Thoracic aorta (tissue), 2 donors: Measurements from ENCODE around the gene CCDC194. TPM values are rescaled to one million over a fixed set of nuclear protein-coding genes. Genes with fewer than 3 reads are reported as not detected.

Experiments
- ATAC-seq: fragments of 150-250 bp; one replicate; pipeline ENCODE4 v1.8.0; 2017; ENCODE audit warnings: low read depth; ENCODE audit not compliant: insufficient number of reproducible peaks, low FRiP score
- DNase-seq: peaks from one replicate; pipeline ENCODE4 v3.0.0-alpha.2; 2020; ENCODE audit warnings: low spot score
- H3K27ac ChIP-seq, 2 donors: fragments of 200-600 bp; sonication (generic); 1 replicate in 1 of 2; 2 replicates in 1 of 2; pipeline ENCODE4 v1.5.1; 2016; ENCODE audit warnings: mild to moderate bottlenecking in 2 of 2, moderate library complexity in 2 of 2
- H3K27me3 ChIP-seq: fragments of 200-600 bp; sonication (generic); replicated peaks from 2 replicates; pipeline ENCODE4 v1.6.0; 2016; ENCODE audit warnings: mild to moderate bottlenecking; ENCODE audit not compliant: insufficient read depth
- H3K36me3 ChIP-seq: fragments of 200-600 bp; sonication (generic); one replicate; pipeline ENCODE4 v1.5.1; 2016
- H3K4me1 ChIP-seq, 2 donors: fragments of 200-600 bp; sonication (generic); 1 replicate in 1 of 2; 2 replicates in 1 of 2; pipeline versions ENCODE4 v1.5.1 to v1.6.0; 2016; ENCODE audit warnings: low read depth in 2 of 2, mild to moderate bottlenecking in 1 of 2; ENCODE audit not compliant: control insufficient read depth in 1 of 2
- H3K4me3 ChIP-seq: fragments of 200-600 bp; sonication (generic); 2 replicates; pipeline ENCODE4 v1.5.1; 2016; ENCODE audit warnings: mild to moderate bottlenecking
- H3K9me3 ChIP-seq: fragments of 200-600 bp; sonication (generic); 2 replicates; pipeline ENCODE4 v1.5.1; 2016
- CTCF ChIP-seq: fragments of 200-600 bp; sonication (generic); IDR thresholded peaks from one replicate; pipeline ENCODE4 v1.5.1; 2019; ENCODE audit warnings: antibody characterized with exemption
- total RNA-seq, 2 donors: library from RNA; depleted of rRNA; stranded (reverse); fragments of >200 nt; gene quantifications; one replicate each; pipeline versions ENCODE4 v1.1.0 to v1.2.3, GENCODE V29; 2016

Gene CCDC194
- total RNA-seq, 2 donors from 2014 or later: not detected

DNA sequence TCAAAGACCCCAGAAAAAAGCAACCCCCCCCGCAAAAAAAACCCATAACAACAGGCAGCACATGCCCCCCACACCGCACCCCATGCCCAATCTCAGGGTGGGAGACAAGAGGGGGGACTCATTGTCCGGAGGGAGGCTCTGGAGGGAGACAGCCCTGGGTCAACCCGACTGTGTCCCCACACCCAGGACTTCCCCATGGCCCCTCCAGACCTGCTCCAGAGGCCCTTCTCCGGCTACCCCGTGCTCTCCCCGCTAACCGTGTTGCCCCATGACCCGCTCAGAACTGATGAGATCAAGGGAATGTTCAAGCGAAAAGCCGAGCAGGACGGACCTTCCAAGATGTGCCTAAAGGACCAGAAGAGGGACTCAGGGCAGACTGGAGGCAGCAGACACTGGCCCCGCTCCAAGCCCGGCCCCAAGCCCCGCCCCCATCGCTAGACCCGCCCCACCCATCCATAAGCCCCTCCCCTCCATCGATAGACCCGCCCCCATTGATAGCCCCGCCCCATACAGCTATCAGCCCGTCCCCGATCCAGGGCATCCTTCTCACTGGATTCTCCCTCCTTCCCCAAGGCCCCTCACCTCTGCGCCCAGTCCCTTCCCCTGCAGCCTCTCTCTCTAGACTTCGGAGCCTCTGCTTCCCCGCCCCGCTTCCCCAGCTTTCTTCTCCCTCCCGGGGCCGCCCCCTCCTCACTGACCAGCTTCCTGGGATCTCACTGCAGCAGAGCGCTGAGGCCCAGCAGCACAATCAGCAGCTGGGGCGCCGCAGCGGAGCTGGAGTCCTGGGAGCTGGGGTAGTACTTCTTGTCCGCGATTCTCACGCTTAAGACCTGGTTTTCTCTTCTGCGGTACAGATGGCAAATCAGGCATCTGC lies 9.2 kb upstream of the CCDC194 start:
- H3K9me3 ChIP-seq: no peaks in the 10 kb centered on the region
- H3K27me3 ChIP-seq: no peaks in the 10 kb centered on the region
- no peak for TF ChIP-seq CTCF
- peaks cover 22 to 35% of the 10 kb centered on the region in 2 donors for H3K4me1 ChIP-seq
- no peaks in the 10 kb centered on the region for H3K36me3 ChIP-seq
- no peak overlapping the region for H3K27ac ChIP-seq
- no peak for ATAC-seq
- peak overlapping the region; percentile 70 for H3K4me3 ChIP-seq
- no peak for DNase-seq

GRCh38 chr19:17401628-17402027 lies 7.6 kb upstream of the CCDC194 start:
- no peak for ATAC-seq
- TF ChIP-seq CTCF: no peak

GRCh38 chr19:17398902-17399527 lies 5.0 kb upstream of the CCDC194 start:
- Histone ChIP-seq H3K27ac (no peak overlapping the region), H3K4me1 (peaks cover 1 to 6% of the 10 kb centered on the region in 2 donors), H3K36me3 (no peaks in the 10 kb centered on the region), H3K4me3 (no peak overlapping the region), H3K27me3 (no peaks in the 10 kb centered on the region), H3K9me3 (no peaks in the 10 kb centered on the region)
- no peak for TF ChIP-seq CTCF
- DNase-seq: no peak
- no peak for ATAC-seq

More at GRCh38 chr19:17401628-17402027, 7.6 kb upstream of the CCDC194 start:
- Histone ChIP-seq H3K9me3 (no peaks in the 10 kb centered on the region), H3K27me3 (no peaks in the 10 kb centered on the region), H3K4me1 (peaks cover 15 to 30% of the 10 kb centered on the region in 2 donors), H3K27ac (no peak overlapping the region), H3K36me3 (no peaks in the 10 kb centered on the region), H3K4me3 (no peak overlapping the region)
- DNase-seq: no peak

GRCh38 chr19:17394891-17395415 lies 957 bp upstream of the CCDC194 start:
- H3K4me1 ChIP-seq: peaks cover 3 to 13% of the 10 kb centered on the region in 2 donors
- no peak overlapping the region for H3K27ac ChIP-seq
- no peaks in the 10 kb centered on the region for H3K36me3 ChIP-seq
- ATAC-seq (no peak), DNase-seq (no peak)
- H3K9me3 ChIP-seq: no peaks in the 10 kb centered on the region
- TF ChIP-seq CTCF: peak; percentile 54
- no peaks in the 10 kb centered on the region for H3K27me3 ChIP-seq
- no peak overlapping the region for H3K4me3 ChIP-seq

DNA sequence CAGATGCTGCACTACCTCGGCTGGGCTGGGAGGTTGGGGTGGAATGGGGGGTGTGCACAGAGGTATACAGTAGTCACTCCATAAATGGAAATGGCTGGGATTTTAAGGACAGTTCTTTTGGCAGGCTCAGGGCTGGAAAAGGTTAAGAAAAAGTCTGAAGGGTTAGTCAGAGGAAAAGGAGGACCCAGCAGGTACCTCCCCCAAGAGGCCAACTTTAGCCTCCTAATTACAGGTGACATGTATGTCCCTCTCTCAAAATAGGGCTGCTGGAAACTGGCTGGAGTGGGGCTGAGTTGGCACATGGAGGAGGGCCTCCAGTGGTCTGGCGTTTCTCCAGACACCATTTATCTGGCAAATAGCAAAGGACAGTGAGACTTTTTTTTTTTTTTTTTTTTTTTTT lies 994 bp downstream of the CCDC194 start:
- H3K27me3 ChIP-seq: no peaks in the 10 kb centered on the region
- H3K4me1 ChIP-seq: peaks cover 3 to 13% of the 10 kb centered on the region in 2 donors
- H3K9me3 ChIP-seq: no peaks in the 10 kb centered on the region
- no peaks in the 10 kb centered on the region for H3K36me3 ChIP-seq
- H3K27ac ChIP-seq: no peak overlapping the region
- no peak overlapping the region for H3K4me3 ChIP-seq
- ATAC-seq: no peak
- no peak for TF ChIP-seq CTCF
- DNase-seq: no peak
